AG08395 (cell line): ENCODE data around the gene GOLGA8A.
"Not testable (repeated sequence)": the region's sequence is repeated elsewhere in the genome, so short reads cannot be mapped to it uniquely, and the experiment has no call there.

Experiments
- DNase-seq: peaks from one replicate; pipeline ENCODE4 v3.0.0; 2012; ENCODE audit warnings: mixed read lengths, low spot score

Gene GOLGA8A

GRCh38 chr15:34408973-34409372 lies 28.6 kb downstream of the GOLGA8A start:
- not testable (repeated sequence) for DNase-seq

GRCh38 chr15:34403899-34404298 lies 33.7 kb downstream of the GOLGA8A start:
- not testable (repeated sequence) for DNase-seq

- not testable (repeated sequence) for DNase-seq
Observed at GRCh38 chr15:34403160-34403598, 34.4 kb downstream of the GOLGA8A start.

- not testable (repeated sequence) for DNase-seq
Observed at GRCh38 chr15:34397637-34398259, 39.9 kb downstream of the GOLGA8A start.

GRCh38 chr15:34392981-34393380 lies 44.6 kb downstream of the GOLGA8A start:
- DNase-seq, result not testable (repeated sequence)

GRCh38 chr15:34389594-34390086 lies 48.0 kb downstream of the GOLGA8A start:
- DNase-seq, result not testable (repeated sequence)
